Renal cortex interstitium (tissue), 11 donors: ENCODE results near the gene DRG1. TPM values are rescaled to one million over a fixed set of nuclear protein-coding genes. Genes with fewer than 3 reads are reported as not detected.
A peak's percentile ranks its signal among the peaks of the same experiment; 100 is the strongest.
"Not testable (repeated sequence)": the region's sequence is repeated elsewhere in the genome, so short reads cannot be mapped to it uniquely, and the experiment has no call there.

Experiments used
- DNase-seq, 11 donors: peaks; one replicate each; pipeline ENCODE4 v3.0.0-alpha.2; 2013; ENCODE audit warnings: low read depth in 9 of 11, low spot score in 4 of 11; ENCODE audit errors: extremely low read depth in 1 of 11
- polyA plus RNA-seq, 3 donors: library from polyadenylated mRNA; unstranded; fragments of 120-200 nt; gene quantifications; one replicate each; pipeline ENCODE4 v1.2.1, GENCODE V29; 2013; ENCODE audit not compliant: insufficient read length in 3 of 3

Gene DRG1
- polyA plus RNA-seq, 3 donors = 77.4 to 94.7 (median 85.9) TPM

- DNase-seq = not testable (repeated sequence)
These were observed 2.9 kb downstream of the DRG1 start for GRCh38 chr22:31402350-31402749.

DNA sequence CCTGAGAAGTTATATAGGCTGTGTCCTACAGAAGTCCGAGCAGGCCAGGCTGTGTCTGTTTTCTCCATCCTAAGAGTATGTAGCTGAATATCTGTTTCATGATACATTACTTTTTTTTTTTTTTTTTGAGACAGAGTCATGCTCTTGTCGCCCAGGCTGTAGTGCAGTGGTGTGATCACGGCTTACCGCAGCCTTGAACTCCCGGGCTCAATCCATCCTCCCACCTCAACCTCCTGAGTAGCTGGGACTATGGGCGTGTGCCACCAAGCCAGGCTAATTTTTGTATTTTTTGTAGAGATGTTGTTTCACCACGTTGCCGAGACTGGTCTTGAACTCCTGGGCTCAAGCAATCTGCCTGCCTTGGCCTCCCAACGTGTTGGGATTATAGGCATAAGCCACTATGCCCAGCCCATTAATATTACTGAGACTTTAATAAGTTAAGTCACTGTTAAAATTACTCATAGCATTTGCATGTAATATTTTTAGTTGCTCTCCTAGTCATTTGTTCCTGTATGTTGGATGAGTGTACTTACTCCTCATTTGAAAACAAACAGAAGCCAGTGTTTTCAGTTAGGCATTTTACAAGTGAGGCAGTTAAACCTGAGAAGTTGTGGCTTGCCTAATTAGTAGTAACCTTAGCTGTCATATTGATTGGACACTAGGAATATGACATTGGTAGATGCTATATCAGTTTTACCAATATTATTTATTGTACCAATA, 26.1 kb downstream of the DRG1 start:
- no peak for DNase-seq

DNA sequence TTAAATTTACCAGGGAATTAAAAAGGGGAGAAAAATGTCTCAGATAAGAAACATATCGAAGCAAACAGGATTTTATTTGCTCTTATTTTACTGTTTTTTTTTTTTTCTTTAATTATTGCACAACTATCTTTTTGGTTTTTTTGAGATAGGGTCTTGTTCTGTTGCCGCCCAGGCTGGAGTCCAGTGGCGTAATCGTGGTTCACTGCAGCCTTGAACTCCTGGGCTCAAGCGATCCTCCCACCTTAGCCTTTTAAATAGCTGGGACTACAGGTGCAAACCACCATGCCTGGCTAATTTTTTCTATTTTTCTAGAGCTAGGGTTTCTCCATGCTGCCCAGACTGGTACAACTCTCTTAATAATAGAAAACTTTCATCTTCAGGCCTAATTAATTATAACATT, 32.5 kb downstream of the DRG1 start:
- no peak for DNase-seq

GRCh38 chr22:31436132-31436531, 36.7 kb downstream of the DRG1 start:
- DNase-seq = no peak

DNA sequence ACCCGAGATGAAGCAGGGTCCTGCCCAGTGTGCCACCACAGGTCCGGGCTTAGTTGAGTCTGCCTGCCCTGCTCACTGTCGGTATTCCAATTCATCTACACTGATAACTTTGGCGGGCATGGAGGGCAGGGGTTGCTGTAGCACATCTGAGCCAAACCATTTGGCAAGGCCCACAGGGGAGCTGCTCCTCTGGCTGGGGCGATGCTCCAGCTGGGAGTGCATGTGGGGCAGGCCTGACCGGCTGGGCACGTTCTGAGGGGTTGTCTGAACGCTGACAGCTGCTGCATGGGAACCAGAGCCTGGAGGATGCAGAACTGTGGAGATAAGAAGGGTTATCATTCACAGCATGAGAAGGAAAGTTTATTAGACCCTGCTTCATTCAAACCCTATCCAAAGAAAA, 40.4 kb downstream of the DRG1 start:
- no peak for DNase-seq

GRCh38 chr22:31440681-31441080, 41.3 kb downstream of the DRG1 start:
- DNase-seq = no peak

- no peak for DNase-seq
These were observed 42.2 kb downstream of the DRG1 start for GRCh38 chr22:31441652-31442051.

- DNase-seq = no peak
These were observed 43.5 kb downstream of the DRG1 start for GRCh38 chr22:31442768-31443489.

DNA sequence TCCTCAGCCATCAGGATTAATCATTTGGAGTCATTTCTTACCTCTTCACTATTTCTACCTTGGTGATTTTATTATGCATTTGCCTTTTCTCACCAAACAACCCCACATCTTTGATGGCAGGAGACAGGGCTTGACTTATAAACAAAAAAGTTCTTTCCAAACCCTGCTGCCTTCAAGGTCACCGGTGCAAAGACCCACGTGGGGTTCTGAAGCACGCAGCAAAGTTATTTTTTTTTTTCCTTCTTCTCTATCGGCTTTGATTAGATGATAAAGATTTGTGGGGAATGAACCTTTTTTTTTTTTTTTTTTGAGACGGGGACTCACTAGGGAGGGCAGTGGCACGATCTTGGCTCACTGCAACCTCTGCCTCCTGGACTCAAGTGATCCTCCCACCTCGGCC, 44.1 kb downstream of the DRG1 start:
- no peak for DNase-seq

DNA sequence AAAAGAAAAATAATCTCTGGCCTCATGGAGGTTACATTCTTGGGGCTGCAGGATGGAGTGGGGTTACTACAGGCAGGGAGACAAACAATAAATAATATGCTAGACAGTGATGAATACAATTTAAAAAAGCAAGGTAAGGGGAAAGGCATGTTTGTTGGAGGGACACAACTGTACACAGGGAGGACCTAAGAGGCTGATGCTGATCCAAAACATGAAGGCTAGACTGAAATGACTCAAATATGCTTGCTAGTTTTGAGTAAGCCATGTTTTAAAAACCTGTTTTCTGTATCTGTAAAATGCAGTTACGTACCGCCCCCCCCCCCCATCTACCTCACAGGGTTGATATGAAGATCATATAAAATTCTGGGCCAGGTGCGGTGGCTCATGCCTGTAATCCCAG, 46.2 kb downstream of the DRG1 start:
- DNase-seq = no peak

DNA sequence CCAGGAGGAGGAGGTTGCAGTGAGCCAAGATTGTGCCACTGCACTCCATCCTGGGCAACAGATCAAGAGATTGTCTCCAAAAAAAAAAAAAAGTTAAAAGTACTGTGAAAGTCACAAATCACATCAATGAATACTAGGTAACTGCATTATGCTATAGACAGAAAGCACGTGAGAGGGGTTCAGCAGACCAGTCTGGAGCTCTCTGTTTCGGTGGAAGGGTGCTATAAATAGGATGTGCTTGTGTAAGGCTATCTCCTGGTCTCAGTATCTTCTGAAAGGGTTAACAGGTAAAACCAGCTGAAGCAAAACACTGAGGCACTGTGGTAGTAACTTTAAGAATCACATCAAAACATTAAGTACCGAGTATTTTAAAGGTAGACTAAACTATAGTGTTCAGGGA, 46.8 kb downstream of the DRG1 start:
- DNase-seq = no peak

GRCh38 chr22:31446767-31447166, 47.4 kb downstream of the DRG1 start:
- DNase-seq = no peak

DNA sequence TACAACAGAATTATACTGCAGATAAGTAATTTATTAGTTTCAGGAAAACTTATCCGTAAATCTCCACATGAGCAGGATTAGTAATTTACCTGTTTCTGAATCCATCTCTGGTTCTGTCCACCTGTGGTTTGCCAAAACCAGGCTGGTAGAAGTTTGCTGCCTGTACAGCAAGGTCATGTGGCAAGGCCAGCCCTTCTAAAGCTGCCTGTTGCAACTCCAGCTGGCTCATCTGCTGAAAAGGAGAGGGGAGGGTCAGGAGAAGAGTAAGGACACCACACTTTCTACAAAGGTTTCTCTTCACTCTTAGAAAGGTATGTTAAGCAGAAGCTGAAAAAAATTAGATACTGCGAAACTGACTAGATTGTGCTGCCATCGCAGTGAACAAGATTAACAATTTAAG, 47.9 kb downstream of the DRG1 start:
- DNase-seq = no peak

- no peak for DNase-seq
These were observed 49.0 kb downstream of the DRG1 start for GRCh38 chr22:31448382-31448781.

DNA sequence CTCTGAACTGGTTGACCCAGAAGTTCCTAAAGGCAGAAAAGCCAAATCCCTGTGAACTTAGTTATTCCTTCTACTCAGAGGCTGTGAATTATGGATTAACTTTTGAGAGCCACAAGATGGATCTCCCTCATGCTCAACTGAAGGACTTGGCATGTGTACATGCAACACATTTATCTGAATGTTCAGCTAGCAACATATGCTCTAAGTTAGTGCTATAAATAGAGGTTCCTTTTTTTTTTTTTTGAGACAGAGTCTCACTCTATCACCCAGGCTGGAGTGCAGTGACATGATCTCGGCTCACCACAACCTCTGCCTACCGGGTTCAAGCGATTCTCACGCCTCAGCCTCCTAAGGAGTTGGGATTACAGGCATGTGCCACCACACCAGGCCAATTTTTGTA, 50.1 kb downstream of the DRG1 start:
- DNase-seq = no peak

GRCh38 chr22:31451709-31452571, 52.5 kb downstream of the DRG1 start:
- peak in 5 of 11 donors; percentile 3 to 8 (median 8) for DNase-seq

GRCh38 chr22:31461699-31462098, 62.3 kb downstream of the DRG1 start:
- no peak for DNase-seq

GRCh38 chr22:31465307-31465706, 65.9 kb downstream of the DRG1 start:
- no peak for DNase-seq

DNA sequence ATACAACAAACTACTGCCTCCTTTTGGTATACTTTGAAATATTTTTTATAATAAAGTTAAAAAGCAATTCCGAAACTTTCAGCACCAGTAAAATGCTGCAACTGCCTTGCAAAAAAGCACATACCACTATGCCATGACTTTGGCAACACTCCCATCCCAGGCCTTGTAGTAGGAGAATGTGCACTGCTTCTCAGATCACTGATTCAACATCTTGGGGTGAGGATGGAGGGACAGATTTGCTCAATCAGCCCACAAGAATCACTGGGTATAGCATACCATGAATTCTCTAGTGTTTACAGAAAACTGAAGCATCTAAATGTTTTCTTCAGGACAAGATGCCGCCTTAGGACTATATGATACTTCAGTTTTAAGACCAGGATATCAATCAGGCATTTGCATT, 75.3 kb downstream of the DRG1 start:
- DNase-seq = no peak

GRCh38 chr22:31475800-31476199, 76.4 kb downstream of the DRG1 start:
- DNase-seq = no peak
